ENCODE measurements around the gene IRX4.

DNA sequence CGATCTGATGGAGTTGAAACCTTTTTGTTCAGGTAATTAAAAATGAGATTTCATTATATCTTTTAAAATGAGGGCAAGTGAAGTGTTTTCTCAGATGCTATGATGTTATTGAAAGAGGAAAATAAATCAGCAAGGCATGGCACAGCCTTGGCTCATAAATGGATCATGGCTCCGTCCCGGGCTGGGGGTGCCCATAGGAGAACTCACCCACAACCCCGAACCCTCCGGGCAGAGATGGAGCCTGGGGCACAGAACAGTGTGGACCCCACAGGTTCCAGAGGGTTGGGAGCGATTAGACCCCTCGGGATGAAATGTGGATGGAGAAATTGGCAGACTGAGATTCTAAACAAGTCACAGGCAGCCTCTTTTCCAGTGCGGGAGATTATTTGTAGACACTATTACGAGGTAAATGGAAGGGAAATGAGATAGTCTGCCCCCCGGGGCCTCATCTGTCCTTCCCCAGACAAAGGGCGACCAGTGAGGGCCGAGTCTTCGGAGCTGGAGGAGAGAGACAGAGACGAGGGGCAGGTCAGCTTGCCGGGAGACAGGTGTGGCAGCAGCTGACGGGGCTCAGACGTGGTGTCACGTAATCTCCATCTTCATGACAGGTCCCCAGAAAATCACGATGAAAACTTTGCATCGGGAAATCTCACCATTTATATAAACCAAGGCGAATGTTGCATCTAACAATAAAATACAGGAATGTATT lies 47.9 kb downstream of the IRX4 start:
- TF ChIP-seq CTCF (conservative IDR thresholded peaks at IDR 0.05; ENCODE audit: low read depth in 2 of 2) (no peak), EZH2 (IDR thresholded peaks at IDR 0.05; ENCODE audit: low read depth, unreplicated experiment) (no peak), POLR2AphosphoS5 (IDR thresholded peaks at IDR 0.05; ENCODE audit: low read depth) (no peak), ZNF114 (CRISPR knock-in tag; IDR thresholded peaks at IDR 0.05) (no peak), CREB1 (CRISPR knock-in tag; IDR thresholded peaks at IDR 0.05; ENCODE audit: low read depth) (no peak), ZNF462 (CRISPR knock-in tag; IDR thresholded peaks at IDR 0.05) (no peak), JUNB (IDR thresholded peaks at IDR 0.05; ENCODE audit: unreplicated experiment) (no peak), EZH2phosphoT487 (IDR thresholded peaks at IDR 0.05; ENCODE audit: unreplicated experiment) (no peak), NANOG (IDR thresholded peaks at IDR 0.05; ENCODE audit: borderline replicate concordance) (no peak), ZNF331 (CRISPR knock-in tag; IDR thresholded peaks at IDR 0.05; ENCODE audit: low read depth) (no peak), STAT1 (IDR thresholded peaks at IDR 0.05; ENCODE audit: unreplicated experiment) (no peak), ETS1 (IDR thresholded peaks at IDR 0.05) (no peak)
- TF ChIP-seq, protein P1, sequence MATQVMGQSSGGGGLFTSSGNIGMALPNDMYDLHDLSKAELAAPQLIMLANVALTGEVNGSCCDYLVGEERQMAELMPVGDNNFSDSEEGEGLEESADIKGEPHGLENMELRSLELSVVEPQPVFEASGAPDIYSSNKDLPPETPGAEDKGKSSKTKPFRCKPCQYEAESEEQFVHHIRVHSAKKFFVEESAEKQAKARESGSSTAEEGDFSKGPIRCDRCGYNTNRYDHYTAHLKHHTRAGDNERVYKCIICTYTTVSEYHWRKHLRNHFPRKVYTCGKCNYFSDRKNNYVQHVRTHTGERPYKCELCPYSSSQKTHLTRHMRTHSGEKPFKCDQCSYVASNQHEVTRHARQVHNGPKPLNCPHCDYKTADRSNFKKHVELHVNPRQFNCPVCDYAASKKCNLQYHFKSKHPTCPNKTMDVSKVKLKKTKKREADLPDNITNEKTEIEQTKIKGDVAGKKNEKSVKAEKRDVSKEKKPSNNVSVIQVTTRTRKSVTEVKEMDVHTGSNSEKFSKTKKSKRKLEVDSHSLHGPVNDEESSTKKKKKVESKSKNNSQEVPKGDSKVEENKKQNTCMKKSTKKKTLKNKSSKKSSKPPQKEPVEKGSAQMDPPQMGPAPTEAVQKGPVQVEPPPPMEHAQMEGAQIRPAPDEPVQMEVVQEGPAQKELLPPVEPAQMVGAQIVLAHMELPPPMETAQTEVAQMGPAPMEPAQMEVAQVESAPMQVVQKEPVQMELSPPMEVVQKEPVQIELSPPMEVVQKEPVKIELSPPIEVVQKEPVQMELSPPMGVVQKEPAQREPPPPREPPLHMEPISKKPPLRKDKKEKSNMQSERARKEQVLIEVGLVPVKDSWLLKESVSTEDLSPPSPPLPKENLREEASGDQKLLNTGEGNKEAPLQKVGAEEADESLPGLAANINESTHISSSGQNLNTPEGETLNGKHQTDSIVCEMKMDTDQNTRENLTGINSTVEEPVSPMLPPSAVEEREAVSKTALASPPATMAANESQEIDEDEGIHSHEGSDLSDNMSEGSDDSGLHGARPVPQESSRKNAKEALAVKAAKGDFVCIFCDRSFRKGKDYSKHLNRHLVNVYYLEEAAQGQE (IDR thresholded peaks at IDR 0.05; ENCODE audit: unreplicated experiment) = no peak

Data from GM23338 (cell line).